Stimulated activated CD4-positive, alpha-beta T cell treated with anti-CD3 and anti-CD28 coated beads, Interleukin-1b, Interleukin-23, amount 100 ng/mL, for 48 hours (primary cell): ENCODE measurements around the gene HOXB5.

Source experiments
- DNase-seq: peaks from one replicate; pipeline ENCODE4 v3.0.0-alpha.2; 2020

HOXB5 gene

GRCh38 chr17:48628649-48629410 lies 35.3 kb upstream of the HOXB5 start:
- no peak for DNase-seq

- no peak for DNase-seq
Measured at GRCh38 chr17:48627623-48628521, 34.3 kb upstream of the HOXB5 start.

- no peak for DNase-seq
Measured at GRCh38 chr17:48627118-48627597, 33.6 kb upstream of the HOXB5 start.

- DNase-seq = peak; percentile 47
Measured at GRCh38 chr17:48626245-48627117, 32.9 kb upstream of the HOXB5 start, which contains the start of gene HOXB9. TSS of gene HOXB9 (minus strand) at chr17:48626358. CDS start at chr17:48626269, 89 bp downstream.

GRCh38 chr17:48625495-48626244 lies 32.1 kb upstream of the HOXB5 start:
- DNase-seq = no peak

GRCh38 chr17:48624544-48625494 lies 31.2 kb upstream of the HOXB5 start:
- no peak for DNase-seq

GRCh38 chr17:48624118-48624517 lies 30.5 kb upstream of the HOXB5 start:
- DNase-seq = no peak

- DNase-seq = no peak
Measured at GRCh38 chr17:48623583-48623982, 30.0 kb upstream of the HOXB5 start.

- no peak for DNase-seq
Measured at GRCh38 chr17:48622857-48623256, 29.3 kb upstream of the HOXB5 start.

GRCh38 chr17:48621410-48622392 lies 28.1 kb upstream of the HOXB5 start:
- DNase-seq = no peak

GRCh38 chr17:48620461-48621139 lies 27.0 kb upstream of the HOXB5 start:
- DNase-seq = no peak

GRCh38 chr17:48619826-48620449 lies 26.4 kb upstream of the HOXB5 start:
- DNase-seq = no peak

- peak; percentile 81 for DNase-seq
Measured at GRCh38 chr17:48618256-48618896, 24.8 kb upstream of the HOXB5 start.

GRCh38 chr17:48617471-48618255 lies 24.1 kb upstream of the HOXB5 start:
- no peak for DNase-seq

- DNase-seq = no peak
Measured at GRCh38 chr17:48616717-48617470, 23.3 kb upstream of the HOXB5 start.
